ENCODE measurements around the gene EGFR.
"Not testable (repeated sequence)": the region's sequence is repeated elsewhere in the genome, so short reads cannot be mapped to it uniquely, and the experiment has no call there.

EGFR gene

GRCh38 chr7:55016061-55016745 lies 2.6 kb upstream of the EGFR start:
- DNase-seq: no peak

- DNase-seq: no peak
Observed at GRCh38 chr7:55016746-55017090, 2.1 kb upstream of the EGFR start.

- no peak for DNase-seq
Observed at GRCh38 chr7:55017841-55018240, 976 bp upstream of the EGFR start.

GRCh38 chr7:55019191-55019690 lies 424 bp downstream of the EGFR start:
- DNase-seq: no peak

- no peak for DNase-seq
Observed at GRCh38 chr7:55019691-55020465, 1.1 kb downstream of the EGFR start.

- DNase-seq: no peak
Observed at GRCh38 chr7:55020466-55020871, 1.7 kb downstream of the EGFR start.

- DNase-seq: no peak
Observed at GRCh38 chr7:55021053-55021452, 2.2 kb downstream of the EGFR start.

- no peak for DNase-seq
Observed at GRCh38 chr7:55022002-55022985, 3.5 kb downstream of the EGFR start.

GRCh38 chr7:55023841-55024505 lies 5.2 kb downstream of the EGFR start:
- DNase-seq: no peak

GRCh38 chr7:55024776-55025175 lies 6.0 kb downstream of the EGFR start:
- no peak for DNase-seq

- no peak for DNase-seq
Observed at GRCh38 chr7:55026086-55026790, 7.4 kb downstream of the EGFR start.

GRCh38 chr7:55026867-55027490 lies 8.2 kb downstream of the EGFR start:
- no peak for DNase-seq

GRCh38 chr7:55028011-55028410 lies 9.2 kb downstream of the EGFR start:
- DNase-seq: no peak

- no peak for DNase-seq
Observed at GRCh38 chr7:55030314-55030713, 11.5 kb downstream of the EGFR start.

- DNase-seq: no peak
Observed at GRCh38 chr7:55031075-55031474, 12.3 kb downstream of the EGFR start.

- DNase-seq: no peak
Observed at GRCh38 chr7:55032069-55032699, 13.4 kb downstream of the EGFR start.

GRCh38 chr7:55033236-55033846 lies 14.5 kb downstream of the EGFR start:
- DNase-seq: no peak

- DNase-seq: no peak
Observed at GRCh38 chr7:55034776-55035175, 16.0 kb downstream of the EGFR start.

- not testable (repeated sequence) for DNase-seq
Observed at GRCh38 chr7:55035410-55035809, 16.6 kb downstream of the EGFR start.

GRCh38 chr7:55036950-55037736 lies 18.3 kb downstream of the EGFR start:
- DNase-seq: no peak
